Stimulated activated naive CD8-positive, alpha-beta T cell treated with anti-CD3 and anti-CD28 coated beads, Interleukin-15, Interleukin-2, amounts not matched to agents 100 ng/mL and 50 ng/mL, for 24 hours (primary cell): Measurements from ENCODE around the gene GRM2.
A peak's percentile ranks its signal among the peaks of the same experiment; 100 is the strongest.
"Not testable (repeated sequence)": the region's sequence is repeated elsewhere in the genome, so short reads cannot be mapped to it uniquely, and the experiment has no call there.

Experiments used
- H3K27ac Mint-ChIP-seq: one replicate; pipeline ENCODE4 v1.8.0; 2021; ENCODE audit warnings: mild to moderate bottlenecking, mixed read lengths
- H3K27me3 Mint-ChIP-seq: one replicate; pipeline ENCODE4 v1.8.0; 2021; ENCODE audit warnings: mixed read lengths
- H3K36me3 Mint-ChIP-seq: one replicate; pipeline ENCODE4 v1.8.0; 2021; ENCODE audit warnings: low read depth, mixed read lengths
- H3K4me1 Mint-ChIP-seq: one replicate; pipeline ENCODE4 v1.8.0; 2021; ENCODE audit warnings: low read depth, mixed read lengths
- H3K4me3 Mint-ChIP-seq: one replicate; pipeline ENCODE4 v1.8.0; 2021; ENCODE audit warnings: mild to moderate bottlenecking, mixed read lengths
- H3K9me3 Mint-ChIP-seq: one replicate; pipeline ENCODE4 v1.8.0; 2021; ENCODE audit warnings: mixed read lengths

Gene GRM2

GRCh38 chr3:51748327-51748726, 41.5 kb downstream of the GRM2 start:
- Mint-ChIP-seq H3K4me1 (peaks cover 69% of the 10 kb centered on the region), H3K36me3 (peaks cover 11% of the 10 kb centered on the region), H3K9me3 (no peaks in the 10 kb centered on the region), H3K4me3 (no peak overlapping the region), H3K27ac (peak overlapping the region; percentile 90), H3K27me3 (peaks cover 4% of the 10 kb centered on the region)

GRCh38 chr3:51750878-51751277, 44.0 kb downstream of the GRM2 start:
- Mint-ChIP-seq H3K4me3 (no peak overlapping the region), H3K4me1 (peaks cover 52% of the 10 kb centered on the region), H3K9me3 (no peaks in the 10 kb centered on the region), H3K27ac (no peak overlapping the region), H3K27me3 (peaks cover 15% of the 10 kb centered on the region), H3K36me3 (peaks cover 11% of the 10 kb centered on the region)

- Mint-ChIP-seq H3K4me1 (peaks cover 48% of the 10 kb centered on the region), H3K27me3 (peaks cover 19% of the 10 kb centered on the region), H3K4me3 (no peak overlapping the region), H3K27ac (no peak overlapping the region), H3K36me3 (peaks cover 11% of the 10 kb centered on the region), H3K9me3 (peaks cover 3% of the 10 kb centered on the region)
These were observed 44.4 kb downstream of the GRM2 start for GRCh38 chr3:51751287-51751686.

- H3K36me3 Mint-ChIP-seq = peaks cover 12% of the 10 kb centered on the region
- H3K27me3 Mint-ChIP-seq = peaks cover 43% of the 10 kb centered on the region
- H3K9me3 Mint-ChIP-seq, H3K4me3 Mint-ChIP-seq, H3K27ac Mint-ChIP-seq: not testable (repeated sequence)
- H3K4me1 Mint-ChIP-seq = peaks cover 25% of the 10 kb centered on the region
These were observed 47.2 kb downstream of the GRM2 start for GRCh38 chr3:51753763-51754750.

GRCh38 chr3:51759203-51759602, 52.3 kb downstream of the GRM2 start:
- H3K9me3 Mint-ChIP-seq = peaks cover 22% of the 10 kb centered on the region
- H3K27me3 Mint-ChIP-seq = peaks cover 43% of the 10 kb centered on the region
- no peak overlapping the region for H3K27ac Mint-ChIP-seq
- peaks cover 23% of the 10 kb centered on the region for H3K36me3 Mint-ChIP-seq
- no peaks in the 10 kb centered on the region for H3K4me1 Mint-ChIP-seq
- no peak overlapping the region for H3K4me3 Mint-ChIP-seq
